GM12878 (cell line): Measurements from ENCODE around the gene FNIP1. TPM values are rescaled to one million over a fixed set of nuclear protein-coding genes. Genes with fewer than 3 reads are reported as not detected.
A peak's percentile ranks its signal among the peaks of the same experiment; 100 is the strongest.

Experiments used
- ATAC-seq: fragments of 200-7000 bp; cut with Tn5 transposase; 3 replicates; pipeline ENCODE4 v1.9.1; 2020; ENCODE audit warnings: mild to moderate bottlenecking, moderate library complexity
- BruUV-seq: library from RNA; stranded (reverse); fragments of 400-500 nt; replicated peaks from 2 replicates; lab custom pipeline; 2021; lab: Mats Ljungman, UMichigan
- CTCF ChIA-PET: fragments of 300-600 bp; sonication (Branson Sonifier 250); formaldehyde crosslinking; extraction: SDS; loops from one replicate; lab custom pipeline; 2021; ENCODE audit warnings: inconsistent platforms; lab: Yijun Ruan, JAX
- POLR2A ChIA-PET: fragments of 350-600 bp; formaldehyde crosslinking; extraction: SDS; loops from one replicate; lab custom pipeline; 2021; ENCODE audit warnings: inconsistent platforms; lab: Charles Lee
- RAD21 ChIA-PET: fragments of 300-600 bp; sonication (Branson Sonifier 250); formaldehyde crosslinking; loops from one replicate; lab custom pipeline; 2023; ENCODE audit warnings: antibody characterized with exemption; ENCODE audit not compliant: unreplicated experiment; lab: Charles Lee
- SMC1A ChIA-PET: fragments of 300-600 bp; sonication (Branson Sonifier 250); formaldehyde crosslinking; loops from one replicate; lab custom pipeline; 2023; ENCODE audit not compliant: unreplicated experiment, uncharacterized antibody; lab: Charles Lee
- DNase-seq: peaks from one replicate; pipeline ENCODE4 v3.0.0-alpha.2; 2011; ENCODE audit warnings: low read depth, low spot score
- FAIRE-seq: peaks from 3 replicates; lab custom pipeline; 2011; peaks lifted over from hg19 to GRCh38; lab: Jason Lieb, UNC
- H2AFZ ChIP-seq: 2 replicates; pipeline ENCODE4 v1.6.0; 2011; ENCODE audit warnings: low read depth, low read length, control low read depth; ENCODE audit not compliant: control insufficient read depth
- H3K27ac ChIP-seq: 2 replicates; pipeline ENCODE4 v1.5.1; 2011; ENCODE audit warnings: control low read depth; ENCODE audit not compliant: control insufficient read depth, insufficient read depth
- H3K27me3 ChIP-seq, 2 experiments: replicated peaks in 1 of 2; 2 replicates each; pipeline versions ENCODE4 v1.6.0 to v1.6.1; 2011; ENCODE audit warnings: low read length in 1 of 2; ENCODE audit not compliant: control insufficient read depth in 2 of 2, insufficient read depth in 2 of 2
- H3K36me3 ChIP-seq, 2 experiments: 2 replicates each; pipeline ENCODE4 v1.5.1; 2011; ENCODE audit warnings: low read length in 1 of 2; ENCODE audit not compliant: control insufficient read depth in 2 of 2, insufficient read depth in 2 of 2
- H3K4me1 ChIP-seq: 2 replicates; pipeline ENCODE4 v1.6.1; 2011; ENCODE audit warnings: mild to moderate bottlenecking, low read length, moderate library complexity, mixed read lengths; ENCODE audit not compliant: control insufficient read depth, insufficient read depth
- H3K4me2 ChIP-seq: 2 replicates; pipeline ENCODE4 v1.6.0; 2011; ENCODE audit warnings: control low read depth; ENCODE audit not compliant: control insufficient read depth, insufficient read depth
- H3K4me3 ChIP-seq: fragments of 200-600 bp; sonication (generic); 2 replicates; pipeline ENCODE4 v1.5.1; 2016
- H3K79me2 ChIP-seq: 2 replicates; pipeline ENCODE4 v1.6.0; 2011; ENCODE audit warnings: low read length; ENCODE audit not compliant: control insufficient read depth, insufficient read depth
- H3K9ac ChIP-seq: 2 replicates; pipeline ENCODE4 v1.8.0; 2011; ENCODE audit warnings: low read length, control low read depth, mixed read lengths; ENCODE audit not compliant: control insufficient read depth, insufficient read depth
- H3K9me3 ChIP-seq: replicated peaks from 3 replicates; pipeline ENCODE4 v1.5.1; 2011; ENCODE audit warnings: mild to moderate bottlenecking, low read length; ENCODE audit not compliant: control insufficient read depth, insufficient read depth
- H4K20me1 ChIP-seq: 2 replicates; pipeline ENCODE4 v1.6.0; 2011; ENCODE audit not compliant: control insufficient read depth, insufficient read depth
- CHD2 ChIP-seq: IDR thresholded peaks from 2 replicates; pipeline ENCODE4 v1.6.1; 2011; ENCODE audit warnings: low read depth, low read length, improper control_type of control experiment, borderline replicate concordance
- KDM1A ChIP-seq: fragments of 200-600 bp; sonication (generic); IDR thresholded peaks from 2 replicates; pipeline ENCODE4 v1.6.1; 2016; ENCODE audit warnings: borderline replicate concordance
- MEF2A ChIP-seq: IDR thresholded peaks from 2 replicates; pipeline ENCODE4 v1.6.1; 2011; ENCODE audit warnings: low read depth, mild to moderate bottlenecking, low read length, moderate library complexity; ENCODE audit not compliant: insufficient read depth
- MEF2B ChIP-seq: fragments of 450-650 bp; IDR thresholded peaks from 2 replicates; pipeline ENCODE4 v1.6.1; 2018; ENCODE audit warnings: mild to moderate bottlenecking, moderate library complexity; ENCODE audit not compliant: partially characterized antibody, poor library complexity, severe bottlenecking
- RAD21 ChIP-seq: IDR thresholded peaks from 2 replicates; pipeline ENCODE4 v1.6.1; 2011; ENCODE audit warnings: mild to moderate bottlenecking, low read depth, low read length, moderate library complexity; ENCODE audit not compliant: insufficient read depth
- SMC3 ChIP-seq: IDR thresholded peaks from 2 replicates; pipeline ENCODE4 v1.6.1; 2011; ENCODE audit warnings: low read length, improper control_type of control experiment, borderline replicate concordance
- WGBS: methylation state at CpG from one replicate; pipeline ENCODE4 v1.1.6; 2016; ENCODE audit warnings: low lambda C conversion rate; ENCODE audit not compliant: insufficient replicate concordance, insufficient coverage; ENCODE audit errors: missing lambda C conversion rate; 5-methylcytosine and 5-hydroxymethylcytosine counted together
- in situ Hi-C: fragments of 300-500 bp; cut with MboI; formaldehyde crosslinking; loops from 9 replicates; pipeline ENCODE4 v1.14.3; 2018; ENCODE audit warnings: mixed read lengths
- intact Hi-C: fragments of 100-400 bp; cut with micrococcal nuclease; formaldehyde crosslinking; loops from one replicate; pipeline ENCODE4 v1.14.2; 2022; ENCODE audit not compliant: unreplicated experiment
- polyA plus RNA-seq, 11 experiments: library from polyadenylated mRNA; depleted of rRNA in 4 of 11; unstranded in 6 of 11; stranded (reverse) in 5 of 11; fragments of >200 nt; fragmentation: Nextera tagmentation in 4 of 11; fragmentation: Illumina TruSeq in 1 of 11; extraction: Ambion mirVana in 4 of 11; extraction: Trizol in 1 of 11; gene quantifications; 1 replicate in 1 of 11; 2 replicates in 10 of 11; pipeline versions ENCODE4 v1.2.1 to v1.2.3, GENCODE V29; 2011 to 2016; ENCODE audit warnings: inconsistent platforms in 2 of 11, missing spikeins in 2 of 11, low read depth in 1 of 11
- total RNA-seq, 4 experiments: library from RNA; depleted of rRNA in 3 of 4; stranded (reverse); fragments of >200 nt in 3 of 4; fragmentation: Illumina TruSeq in 1 of 4; extraction: Trizol in 1 of 4; gene quantifications; 2 replicates each; pipeline versions ENCODE4 v1.2.1 to v1.2.3, GENCODE V29; 2013 to 2021
- TF ChIP-seq, protein P1 (sequence below), 3 experiments: IDR thresholded peaks in 2 of 3; conservative IDR thresholded peaks in 1 of 3; 2 replicates each; pipeline ENCODE4 v1.5.1; 2011; ENCODE audit warnings: low read depth in 3 of 3, low read length in 3 of 3, mild to moderate bottlenecking in 3 of 3, control low read depth in 2 of 3, moderate library complexity in 2 of 3, inconsistent platforms in 1 of 3, mixed read lengths in 1 of 3; ENCODE audit not compliant: control insufficient read depth in 2 of 3, insufficient read depth in 1 of 3; ENCODE audit errors: extremely low read depth in 1 of 3

The FNIP1 gene
- total and polyA plus RNA-seq, 10 of the 15 experiments (the other 5 are each of a cell fraction or from before 2014, with no cell fraction given) = 4.3 to 18.0 (median 14.0) TPM

DNA sequence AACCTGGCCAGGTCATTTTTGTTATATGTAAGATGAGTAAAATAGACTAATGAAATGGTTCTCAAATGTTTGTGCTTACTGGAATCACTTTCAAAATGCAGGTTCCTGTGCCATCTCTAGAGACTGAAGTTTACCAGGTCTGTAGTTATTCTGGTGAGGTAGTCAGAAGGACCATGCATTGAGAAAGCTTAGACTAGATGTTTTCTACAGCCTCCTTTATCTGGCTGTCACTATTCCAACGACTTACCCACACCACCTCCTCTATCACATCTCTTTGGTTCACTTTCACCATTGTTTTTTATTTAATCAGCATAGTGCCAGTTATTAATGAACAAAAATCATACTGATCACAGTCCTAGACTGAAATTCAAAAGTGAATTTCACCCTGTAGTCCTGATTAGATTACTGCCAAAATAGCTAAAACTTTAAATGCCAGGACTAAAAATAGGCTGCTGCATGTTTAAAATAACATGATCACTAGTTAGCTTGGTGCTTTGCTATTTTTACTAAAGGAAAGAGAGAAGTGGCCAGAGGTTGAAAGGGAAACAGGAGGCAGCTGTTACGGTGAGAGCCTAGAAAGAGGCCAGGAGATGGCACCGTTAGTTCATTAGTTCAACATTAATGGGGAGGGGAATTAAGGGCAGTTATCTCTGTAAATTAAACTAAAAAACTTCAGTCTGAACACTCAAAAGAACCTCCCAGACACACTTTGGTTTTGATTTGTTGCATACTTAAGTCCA, 13.9 kb upstream of the FNIP1 start:
- Histone ChIP-seq H3K4me3 (no peak overlapping the region), H3K4me2 (peak overlapping the region; percentile 22; the same call in 1 of the 2 replicates), H3K79me2 (no peaks in the 10 kb centered on the region), H3K4me1 (peaks cover 5% of the 10 kb centered on the region; the same call in 1 of the 2 replicates), H3K27ac (no peak overlapping the region), H3K9me3 (no peaks in the 10 kb centered on the region), H4K20me1 (no peaks in the 10 kb centered on the region), H3K27me3 (no peaks in the 10 kb centered on the region), H3K36me3 (no peaks in the 10 kb centered on the region), H3K9ac (no peak overlapping the region), H2AFZ (peak overlapping the region; percentile 15; the same call in 1 of the 2 replicates)
- intact Hi-C loops (loop anchor here (1.0 to 5.0 kb wide), 3 partner anchors 197 to 253 kb away; no protein-coding TSS in a partner anchor), in situ Hi-C loops (loop anchor here (5.0 kb wide), 1 partner anchor 197 kb away; no protein-coding TSS in a partner anchor)
- ChIA-PET CTCF (interaction anchor here (0.6 to 3.8 kb wide), 13 partner anchors 9 to 387 kb away, joined by 3 to 58 read pairs (median 3); partner anchors contain the start of gene IL3), POLR2A (interaction anchor here (1.1 kb wide), 1 partner anchor 13 kb away, joined by 3 read pairs; no protein-coding TSS in a partner anchor), SMC1A (interaction anchor here (0.7 to 3.2 kb wide), 14 partner anchors 9 to 1000 kb away, joined by 3 to 18 read pairs (median 4); partner anchors contain the start of gene FNIP1), RAD21 (interaction anchor here (1.1 to 2.8 kb wide), 6 partner anchors 163 to 251 kb away, joined by 3 to 16 read pairs (median 6); no protein-coding TSS in a partner anchor)
- TF ChIP-seq MEF2B (peak; percentile 19), SMC3 (peak; percentile 56; the same call in 1 of the 2 replicates), MEF2A (peak; percentile 65; the same call in 1 of the 2 replicates), CHD2 (no peak), KDM1A (no peak), RAD21 (peak; percentile 77)
- TF ChIP-seq, protein P1, sequence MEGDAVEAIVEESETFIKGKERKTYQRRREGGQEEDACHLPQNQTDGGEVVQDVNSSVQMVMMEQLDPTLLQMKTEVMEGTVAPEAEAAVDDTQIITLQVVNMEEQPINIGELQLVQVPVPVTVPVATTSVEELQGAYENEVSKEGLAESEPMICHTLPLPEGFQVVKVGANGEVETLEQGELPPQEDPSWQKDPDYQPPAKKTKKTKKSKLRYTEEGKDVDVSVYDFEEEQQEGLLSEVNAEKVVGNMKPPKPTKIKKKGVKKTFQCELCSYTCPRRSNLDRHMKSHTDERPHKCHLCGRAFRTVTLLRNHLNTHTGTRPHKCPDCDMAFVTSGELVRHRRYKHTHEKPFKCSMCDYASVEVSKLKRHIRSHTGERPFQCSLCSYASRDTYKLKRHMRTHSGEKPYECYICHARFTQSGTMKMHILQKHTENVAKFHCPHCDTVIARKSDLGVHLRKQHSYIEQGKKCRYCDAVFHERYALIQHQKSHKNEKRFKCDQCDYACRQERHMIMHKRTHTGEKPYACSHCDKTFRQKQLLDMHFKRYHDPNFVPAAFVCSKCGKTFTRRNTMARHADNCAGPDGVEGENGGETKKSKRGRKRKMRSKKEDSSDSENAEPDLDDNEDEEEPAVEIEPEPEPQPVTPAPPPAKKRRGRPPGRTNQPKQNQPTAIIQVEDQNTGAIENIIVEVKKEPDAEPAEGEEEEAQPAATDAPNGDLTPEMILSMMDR (IDR thresholded peaks at IDR 0.05 in 2 of 3, conservative IDR thresholded peaks at IDR 0.05 in 1 of 3; ENCODE audit: control insufficient read depth in 2 of 3, extremely low read depth in 1 of 3, insufficient read depth in 1 of 3, low read depth in 3 of 3, low read length in 3 of 3) = peak; percentile 18 to 52 (median 42); a peak in 4 of 6 replicates
- no peak for DNase-seq
- peak; percentile 75 for ATAC-seq
- no peak for FAIRE-seq
- 10% methylated on average over 3 of the region's 3 CpGs for WGBS
- BruUV-seq = no TSS peak
